Activated CD4-positive, alpha-beta T cell treated with anti-CD3 and anti-CD28 coated beads, Interleukin-2, amount 50 U/mL, for 48 hours (primary cell): ENCODE results near the gene GPC4.

Experiments used
- DNase-seq, 2 experiments: peaks; one replicate each; pipeline ENCODE4 v3.0.0-alpha.2; 2020

GPC4 gene

GRCh38 chrX:133410550-133410949, 4.7 kb downstream of the GPC4 start:
- DNase-seq, result no peak

DNA sequence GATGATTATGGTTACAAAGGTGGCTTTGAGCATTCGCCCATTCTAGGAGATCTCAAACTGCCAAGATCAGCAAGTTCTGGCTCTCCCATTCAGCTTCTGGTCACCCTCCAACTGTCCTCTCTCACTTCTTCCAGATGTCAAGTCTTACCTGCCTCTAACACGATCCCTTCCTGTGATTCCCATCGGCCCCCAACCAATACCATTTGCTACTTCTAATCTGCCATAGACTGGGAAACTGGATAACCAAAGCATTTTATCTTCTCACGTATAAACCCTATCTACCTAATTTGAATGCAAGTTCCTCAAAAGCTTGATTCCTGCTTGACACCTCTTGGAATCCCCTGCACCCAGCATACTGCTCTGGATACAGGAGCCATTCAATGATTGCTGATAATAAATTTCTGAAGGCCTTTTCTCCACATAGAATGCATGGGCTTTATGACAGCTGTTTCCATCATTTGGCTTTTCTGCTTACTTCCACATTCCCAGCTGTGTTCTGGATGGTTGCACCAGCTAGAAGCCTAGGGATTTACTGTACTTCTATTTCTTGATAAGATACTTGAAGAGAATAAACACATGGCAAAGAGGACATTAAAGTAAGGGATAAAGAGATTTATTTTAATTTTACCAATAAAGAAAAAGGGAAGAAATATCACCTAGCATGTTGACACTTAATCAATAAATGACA, 9.6 kb downstream of the GPC4 start:
- no peak for DNase-seq

GRCh38 chrX:133403984-133404383, 11.3 kb downstream of the GPC4 start:
- no peak for DNase-seq

DNA sequence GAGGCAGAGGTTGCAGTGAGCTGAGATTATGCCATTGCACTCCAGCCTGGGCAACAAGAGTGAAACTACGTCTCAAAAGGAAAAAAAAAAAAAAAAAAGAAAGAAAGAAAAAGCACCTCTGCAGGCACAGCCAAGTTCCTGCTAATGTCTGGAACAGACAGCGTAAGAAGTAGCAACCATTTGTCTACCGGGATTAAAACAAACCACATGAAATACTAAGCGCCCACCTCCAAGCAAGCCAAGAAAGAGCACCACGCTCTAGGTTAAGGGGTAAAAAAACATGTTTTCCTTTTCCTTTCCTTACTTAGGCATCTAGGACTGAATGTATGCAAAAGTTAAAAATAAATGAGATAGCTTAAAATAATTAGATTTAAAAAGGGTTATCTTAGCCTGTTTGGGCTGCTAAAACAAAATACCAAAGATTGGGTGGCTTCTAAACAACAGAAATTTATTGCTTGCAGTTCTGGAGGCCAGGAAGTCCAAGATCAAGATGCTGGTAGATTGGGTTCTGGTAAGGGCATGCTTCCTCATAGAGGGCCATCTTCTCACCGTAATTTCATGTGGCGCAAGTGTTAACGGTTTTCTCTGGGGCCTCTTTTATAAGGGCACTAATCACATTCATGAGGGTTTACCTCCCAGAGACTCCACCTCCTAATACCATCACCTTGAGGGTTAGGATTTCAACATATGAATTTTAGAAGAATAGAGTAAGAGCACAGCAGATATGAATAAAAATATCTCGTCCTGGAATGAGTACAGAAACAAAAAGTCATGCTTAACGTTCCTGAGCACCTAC, 12.3 kb downstream of the GPC4 start:
- DNase-seq, result no peak

DNA sequence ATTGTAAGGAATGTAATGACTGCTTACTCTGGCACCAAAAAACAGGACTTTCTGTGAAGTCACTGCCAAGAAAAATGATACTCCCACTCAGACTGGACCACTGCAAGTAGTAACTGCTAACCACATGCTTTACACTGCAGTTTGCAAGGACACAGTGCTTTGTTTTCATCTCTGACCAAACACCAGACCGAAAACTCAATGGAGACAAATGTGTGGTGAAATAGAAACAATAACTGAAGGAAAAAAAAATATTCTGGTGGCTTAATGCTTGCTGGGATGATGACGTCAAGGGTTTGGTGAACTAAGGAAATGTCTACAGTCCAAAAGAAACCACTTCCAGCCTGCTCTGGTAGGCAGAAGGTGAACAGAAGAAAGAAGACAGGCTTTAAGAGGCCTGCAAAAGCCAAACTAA, 13.2 kb downstream of the GPC4 start:
- no peak for DNase-seq

DNA sequence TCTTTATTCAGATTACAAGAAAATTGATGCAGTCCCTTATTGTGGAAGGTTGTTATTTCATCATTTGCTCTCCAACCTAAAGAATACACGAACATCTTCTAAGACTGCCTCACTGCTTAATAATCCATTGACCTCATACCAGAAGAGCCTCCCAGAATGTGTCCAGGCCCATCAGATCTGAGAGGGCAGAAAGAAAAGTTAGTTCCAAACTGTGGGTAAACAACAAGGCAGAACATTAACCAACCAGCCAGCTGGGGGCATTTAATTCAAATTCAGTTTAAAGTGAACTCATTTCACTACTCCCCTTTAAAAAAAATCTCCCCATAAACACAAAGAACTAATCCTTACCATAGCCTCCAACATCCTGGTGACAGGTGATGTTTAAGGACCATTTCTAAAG, 13.8 kb downstream of the GPC4 start:
- DNase-seq, result no peak

GRCh38 chrX:133399411-133399810, 15.9 kb downstream of the GPC4 start:
- no peak for DNase-seq

- DNase-seq, result no peak
Observed at GRCh38 chrX:133394765-133395164, 20.5 kb downstream of the GPC4 start.

DNA sequence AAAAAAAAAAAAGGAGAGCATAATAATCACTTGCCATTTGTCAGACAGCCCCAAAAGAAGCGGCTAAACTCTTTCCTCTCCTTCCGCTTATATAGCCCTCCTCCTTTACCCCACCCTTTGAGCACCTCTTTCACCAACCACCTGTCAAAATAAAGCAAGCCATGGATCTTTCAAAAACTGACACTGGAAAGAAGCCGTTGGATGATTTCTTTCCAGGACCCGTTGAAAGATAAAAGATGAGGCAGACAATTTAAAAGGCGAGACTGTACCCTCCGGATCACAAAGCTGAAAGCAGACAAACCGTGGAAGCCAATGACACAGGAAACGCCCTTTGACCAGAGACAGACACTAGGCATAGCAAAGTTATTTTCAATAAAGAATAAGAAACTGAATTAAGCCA, 22.6 kb downstream of the GPC4 start:
- no peak for DNase-seq

- DNase-seq, result no peak
Observed at GRCh38 chrX:133391111-133391510, 24.2 kb downstream of the GPC4 start.

- no peak for DNase-seq
Observed at GRCh38 chrX:133390676-133391075, 24.6 kb downstream of the GPC4 start.

GRCh38 chrX:133389975-133390374, 25.3 kb downstream of the GPC4 start:
- no peak for DNase-seq

- no peak for DNase-seq
Observed at GRCh38 chrX:133384454-133384853, 30.8 kb downstream of the GPC4 start.

GRCh38 chrX:133380711-133381619, 34.3 kb downstream of the GPC4 start:
- DNase-seq, result no peak

- no peak for DNase-seq
Observed at GRCh38 chrX:133376422-133376821, 38.9 kb downstream of the GPC4 start.

- no peak for DNase-seq
Observed at GRCh38 chrX:133375615-133376340, 39.5 kb downstream of the GPC4 start.

- no peak for DNase-seq
Observed at GRCh38 chrX:133374874-133375387, 40.4 kb downstream of the GPC4 start.

- DNase-seq, result no peak
Observed at GRCh38 chrX:133373386-133374079, 41.8 kb downstream of the GPC4 start.

GRCh38 chrX:133370696-133371275, 44.5 kb downstream of the GPC4 start:
- DNase-seq, result no peak

- DNase-seq, result no peak
Observed at GRCh38 chrX:133369065-133369464, 46.2 kb downstream of the GPC4 start.

- no peak for DNase-seq
Observed at GRCh38 chrX:133366735-133367134, 48.6 kb downstream of the GPC4 start.
